ENCODE data around the gene C1QTNF6. TPM values are rescaled to one million over a fixed set of nuclear protein-coding genes. Genes with fewer than 3 reads are reported as not detected.

The C1QTNF6 gene
- total and polyA plus RNA-seq, 2 donors = 3.6 to 23.2 TPM

GRCh38 chr22:37146507-37147180 lies 41.4 kb downstream of the C1QTNF6 start:
- no peak for DNase-seq (ENCODE audit: low read depth in 6 of 9, low spot score in 9 of 9)
- peaks cover 0 to 8% of the 10 kb centered on the region in 2 donors for H3K36me3 ChIP-seq (ENCODE audit: control insufficient read depth in 2 of 2, insufficient read depth in 2 of 2, low read length in 1 of 2)
- 94% methylated on average over 16 of the region's 16 CpGs for WGBS

GRCh38 chr22:37146051-37146385 lies 42.0 kb downstream of the C1QTNF6 start:
- H3K27ac ChIP-seq (ENCODE audit: low read depth in 1 of 2, low read length in 1 of 2) = no peak overlapping the region
- peaks cover 0 to 8% of the 10 kb centered on the region in 2 donors for H3K36me3 ChIP-seq (ENCODE audit: control insufficient read depth in 2 of 2, insufficient read depth in 2 of 2, low read length in 1 of 2)
- H3K4me1 ChIP-seq (ENCODE audit: control insufficient read depth in 2 of 2, insufficient read depth in 2 of 2, low read length in 2 of 2) = peaks cover 6 to 29% of the 10 kb centered on the region in 2 donors
- 80% methylated on average over 6 of the region's 6 CpGs for WGBS
- peaks cover 0 to 3% of the 10 kb centered on the region in 2 donors for H3K9me3 ChIP-seq (ENCODE audit: control insufficient read depth in 2 of 2, insufficient read depth in 1 of 2, low read length in 1 of 2)
- DNase-seq (ENCODE audit: low read depth in 6 of 9, low spot score in 9 of 9) = no peak
- H3K4me3 ChIP-seq (ENCODE audit: low read length in 2 of 2) = no peak overlapping the region
- H3K27me3 ChIP-seq (ENCODE audit: control insufficient read depth in 2 of 2, insufficient read depth in 1 of 2, low read length in 1 of 2) = no peaks in the 10 kb centered on the region

More at GRCh38 chr22:37146507-37147180, 41.4 kb downstream of the C1QTNF6 start:
- peaks cover 6 to 29% of the 10 kb centered on the region in 2 donors for H3K4me1 ChIP-seq (ENCODE audit: control insufficient read depth in 2 of 2, insufficient read depth in 2 of 2, low read length in 2 of 2)
- H3K4me3 ChIP-seq (ENCODE audit: low read length in 2 of 2) = no peak overlapping the region
- H3K9me3 ChIP-seq (ENCODE audit: control insufficient read depth in 2 of 2, insufficient read depth in 1 of 2, low read length in 1 of 2) = peaks cover 0 to 3% of the 10 kb centered on the region in 2 donors
- no peaks in the 10 kb centered on the region for H3K27me3 ChIP-seq (ENCODE audit: control insufficient read depth in 2 of 2, insufficient read depth in 1 of 2, low read length in 1 of 2)
- H3K27ac ChIP-seq (ENCODE audit: low read depth in 1 of 2, low read length in 1 of 2) = no peak overlapping the region

GRCh38 chr22:37145180-37146050 lies 42.6 kb downstream of the C1QTNF6 start:
- H3K9me3 ChIP-seq (ENCODE audit: control insufficient read depth in 2 of 2, insufficient read depth in 1 of 2, low read length in 1 of 2) = peaks cover 0 to 3% of the 10 kb centered on the region in 2 donors
- no peak overlapping the region for H3K4me3 ChIP-seq (ENCODE audit: low read length in 2 of 2)
- no peaks in the 10 kb centered on the region for H3K27me3 ChIP-seq (ENCODE audit: control insufficient read depth in 2 of 2, insufficient read depth in 1 of 2, low read length in 1 of 2)
- WGBS = 70% methylated on average over 17 of the region's 17 CpGs
- H3K4me1 ChIP-seq (ENCODE audit: control insufficient read depth in 2 of 2, insufficient read depth in 2 of 2, low read length in 2 of 2) = peaks cover 6 to 29% of the 10 kb centered on the region in 2 donors
- no peak for DNase-seq (ENCODE audit: low read depth in 6 of 9, low spot score in 9 of 9)
- no peak overlapping the region for H3K27ac ChIP-seq (ENCODE audit: low read depth in 1 of 2, low read length in 1 of 2)
- peaks cover 4 to 8% of the 10 kb centered on the region in 2 donors for H3K36me3 ChIP-seq (ENCODE audit: control insufficient read depth in 2 of 2, insufficient read depth in 2 of 2, low read length in 1 of 2)

- H3K36me3 ChIP-seq (ENCODE audit: control insufficient read depth in 2 of 2, insufficient read depth in 2 of 2, low read length in 1 of 2) = peaks cover 4 to 8% of the 10 kb centered on the region in 2 donors
- DNase-seq (ENCODE audit: low read depth in 6 of 9, low spot score in 9 of 9) = no peak
- H3K4me1 ChIP-seq (ENCODE audit: control insufficient read depth in 2 of 2, insufficient read depth in 2 of 2, low read length in 2 of 2) = peaks cover under 1 to 17% of the 10 kb centered on the region in 2 donors
- H3K9me3 ChIP-seq (ENCODE audit: control insufficient read depth in 2 of 2, insufficient read depth in 1 of 2, low read length in 1 of 2) = no peaks in the 10 kb centered on the region
- 95% methylated on average over 10 of the region's 10 CpGs for WGBS
- no peak overlapping the region for H3K4me3 ChIP-seq (ENCODE audit: low read length in 2 of 2)
- H3K27ac ChIP-seq (ENCODE audit: low read depth in 1 of 2, low read length in 1 of 2) = no peak overlapping the region
- H3K27me3 ChIP-seq (ENCODE audit: control insufficient read depth in 2 of 2, insufficient read depth in 1 of 2, low read length in 1 of 2) = no peaks in the 10 kb centered on the region
Observed at GRCh38 chr22:37144180-37144554, 43.9 kb downstream of the C1QTNF6 start.

GRCh38 chr22:37141971-37142370 lies 46.1 kb downstream of the C1QTNF6 start:
- Histone ChIP-seq H3K4me1 (ENCODE audit: control insufficient read depth in 2 of 2, insufficient read depth in 2 of 2, low read length in 2 of 2) (peaks cover 0 to 6% of the 10 kb centered on the region in 2 donors), H3K36me3 (ENCODE audit: control insufficient read depth in 2 of 2, insufficient read depth in 2 of 2, low read length in 1 of 2) (peaks cover 8 to 10% of the 10 kb centered on the region in 2 donors), H3K4me3 (ENCODE audit: low read length in 2 of 2) (no peak overlapping the region), H3K27ac (ENCODE audit: low read depth in 1 of 2, low read length in 1 of 2) (no peak overlapping the region), H3K9me3 (ENCODE audit: control insufficient read depth in 2 of 2, insufficient read depth in 1 of 2, low read length in 1 of 2) (no peaks in the 10 kb centered on the region), H3K27me3 (ENCODE audit: control insufficient read depth in 2 of 2, insufficient read depth in 1 of 2, low read length in 1 of 2) (no peaks in the 10 kb centered on the region)
- DNase-seq (ENCODE audit: low read depth in 6 of 9, low spot score in 9 of 9) = no peak
- 93% methylated on average over 6 of the region's 6 CpGs for WGBS

- whole genome bisulfite sequencing = 97% methylated on average over 10 of the region's 10 CpGs
- H3K4me1 ChIP-seq (ENCODE audit: control insufficient read depth in 2 of 2, insufficient read depth in 2 of 2, low read length in 2 of 2) = peaks cover 0 to 6% of the 10 kb centered on the region in 2 donors
- DNase-seq (ENCODE audit: low read depth in 6 of 9, low spot score in 9 of 9) = no peak
- H3K27me3 ChIP-seq (ENCODE audit: control insufficient read depth in 2 of 2, insufficient read depth in 1 of 2, low read length in 1 of 2) = no peaks in the 10 kb centered on the region
- H3K27ac ChIP-seq (ENCODE audit: low read depth in 1 of 2, low read length in 1 of 2) = no peak overlapping the region
- H3K4me3 ChIP-seq (ENCODE audit: low read length in 2 of 2) = no peak overlapping the region
- no peaks in the 10 kb centered on the region for H3K9me3 ChIP-seq (ENCODE audit: control insufficient read depth in 2 of 2, insufficient read depth in 1 of 2, low read length in 1 of 2)
- H3K36me3 ChIP-seq (ENCODE audit: control insufficient read depth in 2 of 2, insufficient read depth in 2 of 2, low read length in 1 of 2) = peaks cover 10 to 11% of the 10 kb centered on the region in 2 donors
Observed at GRCh38 chr22:37141476-37141875, 46.6 kb downstream of the C1QTNF6 start.

- peaks cover 10 to 11% of the 10 kb centered on the region in 2 donors for H3K36me3 ChIP-seq (ENCODE audit: control insufficient read depth in 2 of 2, insufficient read depth in 2 of 2, low read length in 1 of 2)
- WGBS = 71% methylated on average over 16 of the region's 16 CpGs
- no peaks in the 10 kb centered on the region for H3K27me3 ChIP-seq (ENCODE audit: control insufficient read depth in 2 of 2, insufficient read depth in 1 of 2, low read length in 1 of 2)
- H3K27ac ChIP-seq (ENCODE audit: low read depth in 1 of 2, low read length in 1 of 2) = no peak overlapping the region
- no peak overlapping the region for H3K4me3 ChIP-seq (ENCODE audit: low read length in 2 of 2)
- H3K9me3 ChIP-seq (ENCODE audit: control insufficient read depth in 2 of 2, insufficient read depth in 1 of 2, low read length in 1 of 2) = no peaks in the 10 kb centered on the region
- no peak for DNase-seq (ENCODE audit: low read depth in 6 of 9, low spot score in 9 of 9)
- H3K4me1 ChIP-seq (ENCODE audit: control insufficient read depth in 2 of 2, insufficient read depth in 2 of 2, low read length in 2 of 2) = peaks cover 0 to 2% of the 10 kb centered on the region in 2 donors
Observed at GRCh38 chr22:37140686-37141323, 47.2 kb downstream of the C1QTNF6 start.

- no peak overlapping the region for H3K4me3 ChIP-seq (ENCODE audit: low read length in 2 of 2)
- WGBS = 94% methylated on average over 7 of the region's 7 CpGs
- no peak overlapping the region for H3K27ac ChIP-seq (ENCODE audit: low read depth in 1 of 2, low read length in 1 of 2)
- no peaks in the 10 kb centered on the region for H3K27me3 ChIP-seq (ENCODE audit: control insufficient read depth in 2 of 2, insufficient read depth in 1 of 2, low read length in 1 of 2)
- H3K36me3 ChIP-seq (ENCODE audit: control insufficient read depth in 2 of 2, insufficient read depth in 2 of 2, low read length in 1 of 2) = peaks cover 11 to 13% of the 10 kb centered on the region in 2 donors
- H3K9me3 ChIP-seq (ENCODE audit: control insufficient read depth in 2 of 2, insufficient read depth in 1 of 2, low read length in 1 of 2) = no peaks in the 10 kb centered on the region
- H3K4me1 ChIP-seq (ENCODE audit: control insufficient read depth in 2 of 2, insufficient read depth in 2 of 2, low read length in 2 of 2) = peaks cover 0 to 2% of the 10 kb centered on the region in 2 donors
- DNase-seq (ENCODE audit: low read depth in 6 of 9, low spot score in 9 of 9) = no peak
Observed at GRCh38 chr22:37139762-37140161, 48.3 kb downstream of the C1QTNF6 start.

All from thymus (tissue), 11 donors.